Glomerular visceral epithelial cell (primary cell): ENCODE measurements around the gene TCF12.
"Not testable (repeated sequence)": the region's sequence is repeated elsewhere in the genome, so short reads cannot be mapped to it uniquely, and the experiment has no call there.

Experiments used
- DNase-seq: peaks from one replicate; pipeline ENCODE4 v3.0.0-alpha.2; 2016; ENCODE audit errors: extremely low spot score

Gene TCF12

DNA sequence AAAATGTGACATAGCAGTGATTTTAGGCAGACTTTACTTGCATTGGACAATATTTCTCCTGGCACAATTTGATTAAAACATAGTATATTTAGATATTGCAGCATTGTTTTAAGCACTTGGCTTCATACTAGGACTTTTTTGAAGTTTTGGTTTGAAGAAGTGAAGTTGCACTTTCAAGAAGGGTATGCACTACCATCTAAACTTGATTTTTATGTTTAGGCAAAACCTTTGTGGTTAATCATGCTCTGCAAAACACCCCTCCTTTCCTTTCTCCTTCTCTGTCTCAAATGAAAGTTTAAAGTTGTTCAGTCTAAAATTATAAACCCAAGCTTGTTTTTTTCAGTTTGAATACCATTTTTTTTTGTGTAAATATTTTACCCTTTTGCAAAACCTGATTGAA is 173.8 kb downstream of the TCF12 start:
- no peak for DNase-seq

DNA sequence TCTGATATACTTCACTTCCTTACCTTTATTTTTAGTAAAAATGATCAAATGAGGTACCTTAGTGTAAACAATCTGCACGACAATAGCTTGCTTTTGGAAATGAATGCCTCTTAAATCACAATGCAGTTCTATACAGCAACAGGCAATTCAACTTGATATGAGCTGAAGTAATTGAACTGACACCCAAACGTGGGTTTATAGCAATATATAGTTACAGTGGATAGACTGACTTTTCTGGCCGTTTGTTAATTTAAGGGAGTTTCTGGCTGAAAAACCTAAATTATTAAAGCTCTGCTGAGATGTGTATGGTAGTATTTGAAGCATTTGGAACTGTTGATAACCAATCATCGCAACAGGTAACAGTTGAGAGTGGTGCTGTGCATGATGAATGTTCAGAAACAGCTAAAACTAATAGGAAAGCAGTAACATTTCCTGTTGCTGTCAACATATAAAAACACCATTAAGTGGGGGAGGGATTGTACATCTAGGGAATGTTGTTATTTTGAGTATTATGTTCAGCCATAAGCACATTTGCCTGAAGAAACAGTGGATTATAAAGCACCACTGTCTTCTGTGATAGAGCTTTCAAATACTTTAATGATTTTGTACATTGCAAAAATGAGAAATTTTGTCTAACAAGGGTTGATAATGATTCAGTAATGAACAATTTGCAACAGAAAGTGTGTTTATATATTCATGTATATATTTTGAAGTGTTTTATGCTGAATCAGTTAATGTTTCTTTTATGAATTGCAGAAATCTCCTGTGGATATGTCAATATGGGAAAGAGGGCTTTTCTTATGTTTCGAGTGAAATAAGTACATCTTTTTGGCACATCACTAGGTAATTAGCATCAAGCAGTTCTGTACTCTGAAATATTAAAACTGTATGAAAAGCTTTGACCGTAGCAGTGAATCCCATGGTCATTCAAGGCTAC is 176.1 kb downstream of the TCF12 start:
- no peak for DNase-seq

DNA sequence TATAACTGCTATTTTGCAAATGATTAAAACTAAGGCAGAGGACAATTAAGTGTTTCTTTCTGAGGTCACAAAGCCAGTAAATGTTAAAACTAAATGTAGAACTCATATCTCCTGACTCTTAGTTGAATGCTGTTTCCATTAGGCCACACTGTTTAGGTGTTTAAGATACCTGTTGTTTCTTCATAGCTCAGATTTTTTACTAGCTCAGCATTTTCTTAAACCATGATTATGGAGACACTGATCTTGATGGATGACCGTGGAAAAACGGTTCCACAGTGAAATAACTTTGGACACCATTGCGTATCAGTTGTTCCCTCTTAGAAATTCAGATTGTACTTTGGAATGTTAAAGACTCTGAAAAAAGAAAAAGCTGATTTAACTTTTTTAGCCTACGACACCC is 177.5 kb downstream of the TCF12 start:
- DNase-seq = no peak

DNA sequence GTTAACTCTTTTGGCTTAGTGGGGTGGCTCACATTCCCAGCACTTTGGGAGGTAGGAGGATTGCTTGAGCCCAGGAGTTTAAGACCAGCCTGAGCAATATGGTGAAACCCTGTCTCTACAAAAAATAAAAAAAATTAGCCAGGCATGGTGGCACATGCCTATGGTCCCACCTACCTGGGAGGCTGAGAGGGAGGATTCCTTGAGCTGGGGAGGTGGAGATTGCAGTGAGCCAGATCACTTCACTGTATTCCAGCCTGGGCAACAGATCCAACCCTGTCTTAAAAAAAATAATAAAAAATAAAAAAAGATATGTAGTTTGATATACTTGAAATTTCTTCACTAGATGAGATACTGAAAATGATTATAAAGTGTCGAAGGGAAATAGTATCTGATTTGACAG is 178.8 kb downstream of the TCF12 start:
- DNase-seq = no peak

DNA sequence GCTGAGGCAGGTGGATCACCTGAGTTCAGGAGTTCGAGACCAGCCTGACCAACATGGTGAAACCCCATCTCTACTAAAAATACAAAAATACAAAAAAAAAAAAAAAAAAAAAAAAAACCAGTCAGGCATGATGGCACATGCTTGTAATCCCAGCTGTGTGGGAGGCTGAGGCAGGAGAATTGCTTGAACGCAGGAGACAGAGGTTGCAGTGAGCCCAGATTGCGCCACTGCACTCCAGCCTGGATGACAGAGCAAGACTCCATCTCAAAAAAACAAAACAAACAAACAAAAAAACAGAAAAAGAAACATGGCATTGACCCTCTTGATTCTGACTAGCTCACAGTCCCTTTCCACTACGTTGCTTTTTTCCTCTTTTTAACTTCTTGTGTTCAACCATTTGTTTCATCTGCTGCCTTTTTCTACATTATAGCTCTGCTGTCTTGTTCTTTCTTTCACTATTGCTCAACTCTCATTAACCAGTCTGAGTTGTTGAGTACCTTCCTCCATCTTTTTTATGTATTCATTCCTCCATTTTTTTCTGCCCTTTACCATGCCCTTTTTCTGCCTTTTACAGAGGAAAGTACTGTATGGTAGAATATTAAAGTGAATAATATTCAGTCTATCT is 179.6 kb downstream of the TCF12 start:
- not testable (repeated sequence) for DNase-seq

DNA sequence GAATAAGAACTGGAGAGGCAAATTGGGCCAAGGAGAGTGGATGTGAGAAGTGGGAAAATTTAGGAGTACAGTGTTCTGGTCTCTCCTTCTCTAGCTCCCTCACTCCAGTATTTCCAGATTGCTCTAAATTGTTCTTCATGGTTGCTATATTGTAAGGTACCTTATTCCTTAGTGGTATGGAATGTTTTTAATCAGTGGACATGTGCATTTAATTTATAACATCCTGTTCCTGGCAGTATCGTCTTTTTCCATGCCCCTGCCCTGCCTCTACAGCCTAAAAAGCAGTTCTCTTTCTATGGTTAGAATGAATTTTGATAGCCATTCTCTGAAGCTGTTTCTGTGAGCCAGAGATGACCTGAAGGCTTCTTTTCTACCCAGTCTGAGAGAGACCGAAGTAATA is 180.5 kb downstream of the TCF12 start:
- DNase-seq = no peak

DNA sequence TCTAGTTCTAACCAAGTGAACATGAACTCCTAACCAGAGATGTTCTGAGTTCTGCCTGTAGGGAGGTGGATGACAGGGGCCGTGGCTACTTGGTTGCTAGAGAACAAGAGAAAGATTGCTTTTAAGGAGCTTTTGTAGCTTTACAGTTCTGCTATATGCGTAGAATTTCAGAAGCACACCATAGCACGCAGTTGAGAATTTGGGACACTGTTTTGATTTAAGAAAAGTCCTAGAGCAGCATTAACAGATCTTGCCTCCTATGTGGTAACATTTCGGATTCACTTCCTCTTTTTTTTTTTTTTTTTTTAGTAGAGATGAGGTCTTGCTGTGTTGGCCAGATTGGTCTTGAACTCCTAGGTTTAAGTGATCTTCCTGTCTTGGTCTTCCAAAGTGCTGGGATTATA is 181.7 kb downstream of the TCF12 start:
- no peak for DNase-seq

DNA sequence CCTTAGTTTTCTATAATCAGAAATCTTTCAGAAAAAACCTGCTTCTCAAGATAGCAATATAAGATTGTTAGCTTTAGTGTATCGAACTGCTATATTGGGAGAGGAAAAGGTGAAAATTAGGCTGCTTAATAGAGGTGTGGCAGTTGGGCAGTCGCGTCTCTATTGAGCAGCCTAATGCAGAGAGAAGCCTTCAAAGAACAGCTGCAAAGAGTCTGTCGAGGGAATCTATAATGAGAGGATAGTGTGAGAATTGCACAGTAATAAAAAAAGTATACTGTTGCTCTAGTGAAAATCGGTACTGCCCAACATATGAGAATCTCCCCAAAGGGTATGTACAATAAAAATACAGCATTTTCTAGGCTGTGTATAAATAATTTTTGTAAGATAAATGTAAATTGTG is 184.4 kb downstream of the TCF12 start:
- no peak for DNase-seq

DNA sequence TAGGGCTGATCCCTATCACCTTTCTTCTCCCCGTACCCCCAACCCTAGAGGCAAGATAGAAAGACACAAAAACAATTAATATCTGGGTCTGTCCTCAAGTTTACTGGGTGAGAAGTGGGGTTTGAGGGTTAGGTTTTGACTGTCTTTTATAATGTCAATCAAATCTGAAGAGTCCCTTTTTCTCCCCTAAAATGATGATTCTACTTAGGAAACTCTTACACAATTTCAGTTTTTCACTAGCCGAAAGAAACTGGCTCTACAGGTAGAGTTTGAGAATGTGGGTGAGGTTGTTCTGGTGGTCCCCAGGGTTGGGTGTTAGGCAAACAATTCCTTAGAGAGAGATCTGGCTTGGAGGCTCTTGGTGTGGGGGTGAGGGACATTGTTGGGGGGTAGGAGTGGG is 189.9 kb downstream of the TCF12 start:
- DNase-seq = no peak

DNA sequence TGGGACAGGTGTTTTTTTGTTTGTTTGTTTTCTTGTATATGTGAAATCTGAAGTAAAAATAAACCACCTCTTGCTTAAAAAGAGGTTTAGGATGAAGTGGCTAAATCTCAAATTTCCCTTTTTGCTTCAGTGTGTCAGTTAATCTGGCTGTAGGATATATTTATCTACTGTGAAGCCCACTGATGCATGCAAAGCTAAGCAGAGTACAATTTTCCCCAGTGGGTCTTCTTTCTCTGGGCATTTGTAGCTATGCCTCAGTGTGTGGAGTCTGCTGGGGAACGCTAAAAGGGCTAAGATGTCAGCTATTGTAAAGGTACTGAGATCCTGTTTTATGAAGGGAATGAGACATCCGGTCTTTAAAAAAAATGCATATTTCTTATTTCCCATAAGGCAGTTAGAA is 190.6 kb downstream of the TCF12 start:
- no peak for DNase-seq

DNA sequence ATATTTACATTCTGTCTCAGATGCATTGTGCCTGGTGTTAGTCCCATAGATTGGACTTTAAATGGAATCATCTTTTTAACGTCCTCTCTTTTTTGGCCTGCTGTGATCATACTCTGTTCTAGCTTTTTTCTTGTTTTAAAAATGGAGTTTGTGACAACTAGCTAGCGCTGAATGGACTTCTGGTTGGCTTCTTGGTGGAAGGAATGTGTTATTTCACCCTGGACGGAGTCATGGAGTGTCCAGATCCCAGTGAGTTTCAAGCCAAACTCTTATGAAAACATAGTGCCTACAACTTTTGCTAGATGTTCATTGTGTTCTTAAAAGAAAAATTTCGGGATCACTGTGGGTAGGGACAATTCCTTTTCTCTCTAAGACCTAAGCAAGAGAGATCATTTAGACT is 192.6 kb downstream of the TCF12 start:
- DNase-seq = no peak

DNA sequence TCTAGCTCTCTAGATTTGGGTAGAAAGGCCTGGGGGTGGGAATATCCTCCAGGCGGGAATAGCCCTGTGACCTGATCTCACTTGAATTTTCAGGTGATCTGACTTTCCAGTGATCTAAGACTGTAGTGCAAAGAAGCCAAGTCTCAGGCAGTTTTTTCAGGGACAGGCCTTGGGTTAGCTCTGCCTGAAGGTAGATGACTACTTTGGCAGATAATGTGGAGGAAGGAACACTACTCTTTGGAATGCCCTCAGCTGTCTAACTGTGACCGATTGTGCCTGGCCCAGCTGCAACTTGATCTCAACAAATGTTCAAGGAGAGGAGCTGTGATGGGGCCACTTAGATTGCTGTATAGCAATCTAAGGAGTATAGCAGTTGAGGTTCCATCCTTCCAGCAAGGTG is 193.7 kb downstream of the TCF12 start:
- no peak for DNase-seq

DNA sequence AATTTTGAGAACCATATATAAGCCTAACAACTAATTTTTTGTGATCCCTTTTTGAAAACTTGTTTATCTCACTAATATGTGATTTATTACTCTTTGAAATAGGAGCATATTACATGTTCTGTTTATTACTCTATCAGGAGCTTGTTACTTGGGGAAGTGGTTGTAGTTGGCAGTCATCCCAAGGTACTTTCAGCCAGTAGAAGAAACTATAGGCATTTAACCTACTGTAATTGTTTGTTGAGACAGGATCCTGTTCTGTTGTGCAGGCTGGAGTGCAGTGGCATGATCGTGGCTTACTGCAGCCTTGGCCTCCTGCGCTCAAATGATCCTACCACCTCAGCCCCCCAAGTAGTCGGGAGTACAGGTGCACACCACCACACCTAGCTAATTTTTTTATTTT is 195.6 kb downstream of the TCF12 start:
- DNase-seq = peak; percentile 5

DNA sequence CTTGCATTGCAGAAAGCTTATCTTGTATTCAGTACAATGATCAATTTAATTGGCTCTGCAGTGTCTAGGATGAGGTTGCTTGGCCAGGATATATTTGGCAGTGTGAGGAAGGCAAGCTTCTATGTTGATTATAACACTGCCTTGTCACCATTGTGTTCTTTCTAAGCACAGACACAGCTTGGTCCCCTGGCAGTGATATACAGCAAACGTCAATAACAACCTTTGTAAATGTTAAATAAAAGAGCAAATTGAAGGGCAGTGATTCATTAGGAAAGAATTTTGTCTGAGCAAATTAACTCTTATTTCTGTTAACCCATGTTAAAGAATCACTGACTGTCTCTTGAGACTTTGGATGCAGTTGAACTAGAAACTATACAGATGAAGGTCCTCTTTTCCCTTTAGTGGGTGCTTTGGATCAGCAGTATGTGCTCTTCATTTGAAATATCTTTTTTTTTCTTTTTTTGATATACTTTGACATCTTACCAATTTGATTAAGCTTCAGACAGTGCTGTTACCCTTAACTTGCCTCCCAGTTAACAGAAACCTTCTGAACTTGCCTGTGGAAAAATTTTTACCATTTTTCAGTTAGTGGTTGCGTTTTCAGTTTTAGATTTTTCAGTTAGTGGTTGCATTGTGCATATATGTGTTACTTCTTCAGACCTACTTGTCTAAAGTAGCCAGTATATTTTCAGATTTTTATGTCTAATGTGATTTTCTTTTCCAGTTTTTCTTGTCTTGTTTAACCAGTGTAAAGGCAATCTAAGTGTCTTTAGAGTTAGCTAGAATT is 199.8 kb downstream of the TCF12 start:
- DNase-seq = peak; percentile 24

DNA sequence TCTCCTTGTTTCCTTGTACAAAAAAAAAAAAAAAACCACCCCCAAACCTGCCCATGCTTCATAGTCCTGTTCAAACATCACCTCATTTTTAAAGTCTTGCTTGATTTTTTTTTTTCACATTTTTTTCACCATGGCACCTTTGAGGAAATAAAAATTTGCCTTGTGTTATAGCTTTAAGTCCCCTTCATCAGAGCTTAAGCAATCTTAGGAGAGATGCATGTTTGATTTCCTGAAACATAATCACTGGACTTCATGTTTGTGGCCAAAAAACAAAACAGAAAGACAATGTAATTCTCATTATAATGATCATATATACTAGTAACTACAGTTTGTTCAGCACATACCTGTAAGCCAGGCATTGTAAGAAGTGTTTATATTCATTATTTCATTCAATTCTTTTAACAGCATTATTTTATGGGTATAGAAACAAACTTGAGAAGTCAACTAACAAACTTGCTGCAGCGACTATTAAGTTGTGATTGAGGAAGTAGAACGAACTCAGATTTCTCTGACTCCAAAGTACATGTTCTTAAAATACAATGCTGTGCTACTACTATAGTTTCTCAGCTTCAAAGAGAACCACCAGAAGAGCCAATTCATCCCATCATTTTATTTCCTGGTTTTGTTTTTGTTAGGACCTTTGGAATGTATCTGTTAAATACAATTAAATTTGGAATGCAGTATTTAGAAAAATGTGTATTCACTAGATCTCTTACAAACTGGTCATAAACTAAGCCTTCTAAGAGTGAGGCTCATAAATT is 203.8 kb downstream of the TCF12 start:
- DNase-seq = no peak

DNA sequence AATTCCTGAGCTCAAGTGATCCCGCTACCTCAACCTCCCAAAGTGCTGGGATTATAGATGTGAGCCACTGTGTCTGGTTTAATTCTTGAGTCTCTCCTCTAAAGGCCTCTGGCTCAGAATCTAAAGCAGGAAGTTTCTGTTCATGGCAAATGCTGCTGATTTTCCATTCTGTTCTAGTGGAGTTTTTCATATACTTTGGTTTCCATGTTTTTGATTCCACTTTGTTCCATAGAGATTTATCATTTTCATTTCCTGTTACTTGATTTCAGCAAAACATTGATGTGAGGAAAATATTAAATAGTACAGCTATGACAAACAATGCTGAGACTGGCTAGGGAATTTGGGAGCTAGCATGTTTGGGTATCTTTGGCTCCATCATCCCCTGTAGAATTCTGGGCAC is 205.6 kb downstream of the TCF12 start:
- DNase-seq = no peak

DNA sequence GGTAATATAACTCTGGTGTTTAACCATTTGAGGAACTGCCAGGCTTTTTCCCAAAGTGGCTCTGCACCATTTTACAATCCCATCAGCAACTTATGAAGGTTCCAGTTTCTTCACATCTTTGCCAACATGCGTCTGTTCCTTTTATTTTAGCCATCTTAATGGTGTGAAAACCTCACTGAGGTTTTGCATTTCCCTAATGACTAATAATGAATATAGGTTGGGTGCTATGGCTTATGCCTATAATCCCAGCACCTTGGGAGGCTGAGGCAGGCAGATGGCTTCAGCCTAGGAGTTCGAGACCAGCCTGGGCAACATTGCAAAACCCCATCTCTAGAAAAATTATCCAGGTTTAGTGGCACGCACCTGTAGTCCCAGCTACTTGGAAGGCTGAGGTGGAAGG is 210.6 kb downstream of the TCF12 start:
- DNase-seq = no peak

DNA sequence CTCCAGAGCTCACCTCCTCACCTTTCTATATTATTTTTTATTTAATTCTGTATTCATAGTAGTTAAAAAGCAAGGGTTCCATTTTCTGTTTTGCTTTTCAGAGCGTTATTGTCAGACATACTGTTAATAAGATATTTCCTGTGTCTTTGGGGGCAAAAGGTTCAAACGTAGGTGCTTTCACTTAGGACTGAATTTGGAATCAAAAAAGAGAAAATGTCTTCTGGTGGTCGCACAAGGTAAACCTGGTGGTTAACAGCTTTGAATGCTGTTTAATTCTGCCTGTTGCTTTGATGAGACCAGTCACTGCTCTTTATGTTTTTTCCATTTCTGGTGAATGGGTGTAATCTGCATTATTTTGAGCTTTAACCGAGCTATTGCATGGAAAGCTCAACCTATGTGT is 212.5 kb downstream of the TCF12 start:
- no peak for DNase-seq

DNA sequence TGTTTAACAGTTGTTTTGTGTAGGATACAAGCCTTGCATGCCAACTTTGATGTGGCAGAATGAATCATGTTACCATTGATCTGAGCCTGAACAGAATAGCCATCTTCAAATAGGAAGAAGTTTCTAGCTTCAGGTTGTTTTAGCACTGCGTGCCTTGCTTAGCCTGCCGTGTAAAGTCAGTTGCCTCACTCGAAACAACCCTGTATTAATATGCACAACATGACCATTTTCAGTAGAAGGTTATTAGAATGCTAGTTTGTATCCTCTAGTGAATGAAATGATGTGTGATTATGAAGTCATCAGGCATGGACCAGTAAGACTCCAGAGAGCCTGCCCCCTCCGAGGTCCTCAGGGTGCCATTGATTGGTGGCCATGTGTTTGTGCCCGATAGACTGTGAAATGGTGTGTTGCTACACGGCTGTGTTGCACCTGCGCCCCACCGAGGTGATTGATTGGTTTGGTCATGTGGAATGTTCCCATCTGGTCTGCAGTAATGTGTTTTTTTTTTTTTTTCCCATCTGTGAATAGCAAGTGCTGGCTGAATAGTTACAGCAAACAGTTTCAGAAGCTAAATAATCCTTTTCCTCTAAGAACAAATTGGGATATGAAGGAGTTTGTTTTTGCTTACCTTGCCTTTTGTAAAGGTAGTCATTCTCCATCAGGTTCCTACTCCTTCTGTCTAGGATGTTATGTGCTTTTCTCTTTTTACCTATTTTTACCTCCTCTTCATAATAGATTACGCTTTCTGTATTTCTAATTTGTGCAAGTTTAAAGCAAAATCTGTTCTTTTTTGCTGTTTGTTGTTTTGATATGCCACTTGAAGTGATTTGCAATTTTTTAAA is 214.9 kb downstream of the TCF12 start:
- no peak for DNase-seq

DNA sequence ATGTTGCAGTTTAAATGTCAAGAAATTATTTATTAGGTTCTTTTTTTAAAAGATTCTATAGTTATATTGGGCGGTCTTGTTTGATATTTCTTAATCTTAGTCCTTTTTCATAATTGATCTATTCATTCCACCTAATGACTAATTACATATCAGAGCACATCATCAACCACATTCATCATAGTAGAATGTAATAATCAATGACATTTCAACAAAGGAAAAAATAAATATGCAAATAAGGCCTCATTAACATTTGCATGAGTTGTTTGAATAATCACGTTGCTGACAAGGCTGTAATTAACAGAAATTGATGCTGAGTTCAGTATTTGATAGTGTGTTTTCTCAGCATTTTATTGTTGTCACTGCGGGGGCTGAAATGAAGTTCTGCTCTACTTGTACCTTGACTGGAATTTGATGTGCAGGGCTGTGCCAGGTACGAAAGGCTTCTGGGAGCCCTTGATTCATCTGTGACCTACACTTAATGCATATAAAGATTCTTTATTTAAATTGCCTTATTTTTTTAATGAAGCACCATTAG is 215.7 kb downstream of the TCF12 start:
- no peak for DNase-seq

DNA sequence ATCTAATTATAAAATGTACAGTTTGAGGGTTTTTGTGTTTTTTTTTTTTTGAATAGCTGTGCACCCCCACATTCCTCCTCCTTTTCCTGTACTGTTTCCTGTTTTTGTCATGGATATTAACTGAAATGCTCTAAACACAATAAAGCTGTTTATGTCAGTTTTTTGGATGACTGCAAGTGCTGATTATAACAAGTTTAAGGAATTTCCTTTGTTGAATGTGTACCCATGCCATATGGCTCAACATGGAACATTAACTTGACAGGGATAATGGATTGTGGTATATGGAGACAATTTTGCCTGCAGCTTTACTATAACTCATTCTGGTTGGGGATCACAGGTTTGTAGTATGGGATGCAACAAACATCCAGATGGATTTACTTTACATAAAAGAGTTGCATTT is 216.4 kb downstream of the TCF12 start:
- no peak for DNase-seq
